ENCODE measurements around the gene TUBA4B.

DNA sequence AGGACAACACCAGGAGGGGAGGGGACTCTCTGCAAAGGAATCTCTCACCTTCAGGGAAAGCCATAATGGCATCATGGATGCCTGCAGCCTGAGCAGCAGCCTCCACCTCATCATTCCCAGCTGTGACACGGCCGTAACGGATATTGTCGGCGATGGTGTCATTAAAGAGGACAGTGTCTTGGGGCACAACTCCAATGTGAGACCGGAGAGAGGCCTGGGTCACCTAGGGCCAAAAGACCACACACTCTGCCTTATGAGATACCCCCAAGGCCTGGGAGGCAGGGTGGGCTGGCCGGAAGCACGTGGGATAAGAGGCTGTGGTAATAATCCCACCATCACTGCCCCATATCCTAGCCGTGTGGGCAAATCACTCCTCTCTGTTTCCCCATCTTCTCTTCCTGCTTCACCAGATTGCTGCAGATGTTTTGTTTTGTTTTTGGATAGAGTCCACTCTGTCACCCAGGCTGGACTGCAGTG lies 42.1 kb upstream of the TUBA4B start:
- no peak for TF ChIP-seq POLR2AphosphoS5 (IDR thresholded peaks at IDR 0.05)
- TF ChIP-seq, protein P1, sequence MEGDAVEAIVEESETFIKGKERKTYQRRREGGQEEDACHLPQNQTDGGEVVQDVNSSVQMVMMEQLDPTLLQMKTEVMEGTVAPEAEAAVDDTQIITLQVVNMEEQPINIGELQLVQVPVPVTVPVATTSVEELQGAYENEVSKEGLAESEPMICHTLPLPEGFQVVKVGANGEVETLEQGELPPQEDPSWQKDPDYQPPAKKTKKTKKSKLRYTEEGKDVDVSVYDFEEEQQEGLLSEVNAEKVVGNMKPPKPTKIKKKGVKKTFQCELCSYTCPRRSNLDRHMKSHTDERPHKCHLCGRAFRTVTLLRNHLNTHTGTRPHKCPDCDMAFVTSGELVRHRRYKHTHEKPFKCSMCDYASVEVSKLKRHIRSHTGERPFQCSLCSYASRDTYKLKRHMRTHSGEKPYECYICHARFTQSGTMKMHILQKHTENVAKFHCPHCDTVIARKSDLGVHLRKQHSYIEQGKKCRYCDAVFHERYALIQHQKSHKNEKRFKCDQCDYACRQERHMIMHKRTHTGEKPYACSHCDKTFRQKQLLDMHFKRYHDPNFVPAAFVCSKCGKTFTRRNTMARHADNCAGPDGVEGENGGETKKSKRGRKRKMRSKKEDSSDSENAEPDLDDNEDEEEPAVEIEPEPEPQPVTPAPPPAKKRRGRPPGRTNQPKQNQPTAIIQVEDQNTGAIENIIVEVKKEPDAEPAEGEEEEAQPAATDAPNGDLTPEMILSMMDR (IDR thresholded peaks at IDR 0.05), result no peak
- TF ChIP-seq EP300 (IDR thresholded peaks at IDR 0.05; ENCODE audit: low read depth), result no peak
